GM23338 (cell line): ENCODE measurements around the gene HACD2. TPM values are rescaled to one million over a fixed set of nuclear protein-coding genes. Genes with fewer than 3 reads are reported as not detected.

ENCODE experiments used
- ATAC-seq: fragments of 200-7000 bp; cut with Tn5 transposase; 3 replicates; pipeline ENCODE4 v1.9.1; 2020
- DNase-seq: peaks from one replicate; pipeline ENCODE4 v3.0.0-alpha.2; 2015; ENCODE audit warnings: low spot score
- H2AFZ ChIP-seq: fragments of 200-600 bp; sonication (generic); 2 replicates; pipeline ENCODE4 v1.8.0; 2016; ENCODE audit warnings: antibody characterized with exemption, mild to moderate bottlenecking, moderate library complexity
- H3F3A ChIP-seq: fragments of 200-600 bp; sonication (generic); replicated peaks from 2 replicates; pipeline ENCODE4 v1.8.0; 2017; ENCODE audit warnings: antibody characterized with exemption, mixed run types, low read depth
- H3K27ac ChIP-seq: fragments of 200-600 bp; sonication (generic); 2 replicates; pipeline ENCODE4 v1.6.1; 2016; ENCODE audit warnings: low read depth
- H3K27me3 ChIP-seq: fragments of 200-600 bp; sonication (generic); 2 replicates; pipeline ENCODE4 v1.8.0; 2016; ENCODE audit warnings: mild to moderate bottlenecking, mixed run types, moderate library complexity; ENCODE audit not compliant: insufficient read depth
- H3K36me3 ChIP-seq: fragments of 200-600 bp; sonication (generic); 2 replicates; pipeline ENCODE4 v1.8.0; 2016; ENCODE audit warnings: mild to moderate bottlenecking; ENCODE audit not compliant: insufficient read depth
- H3K4me1 ChIP-seq: fragments of 200-600 bp; sonication (generic); 2 replicates; pipeline ENCODE4 v1.8.0; 2016; ENCODE audit warnings: mild to moderate bottlenecking, moderate library complexity; ENCODE audit not compliant: insufficient read depth
- H3K4me2 ChIP-seq: fragments of 200-600 bp; sonication (generic); 2 replicates; pipeline ENCODE4 v1.7.1; 2017; ENCODE audit warnings: mixed run types
- H3K4me3 ChIP-seq: fragments of 200-600 bp; sonication (generic); 2 replicates; pipeline ENCODE4 v1.6.1; 2016; ENCODE audit warnings: mixed run types
- H3K79me2 ChIP-seq: fragments of 200-600 bp; sonication (generic); replicated peaks from 2 replicates; pipeline ENCODE4 v1.8.0; 2017; ENCODE audit warnings: mild to moderate bottlenecking; ENCODE audit not compliant: insufficient read depth
- H3K9me2 ChIP-seq: fragments of 200-600 bp; sonication (generic); 2 replicates; pipeline ENCODE4 v1.8.0; 2017; ENCODE audit not compliant: insufficient read depth
- H4K20me1 ChIP-seq: fragments of 200-600 bp; sonication (generic); replicated peaks from 2 replicates; pipeline ENCODE4 v1.8.0; 2017; ENCODE audit warnings: mild to moderate bottlenecking; ENCODE audit not compliant: insufficient read depth
- H3K27ac Mint-ChIP-seq: 2 replicates; pipeline ENCODE4 v1.8.0; 2020; ENCODE audit warnings: inconsistent platforms, mild to moderate bottlenecking, moderate library complexity, mixed read lengths
- H3K27me3 Mint-ChIP-seq: 3 replicates; pipeline ENCODE4 v1.8.0; 2022; ENCODE audit warnings: low read depth, mild to moderate bottlenecking, moderate library complexity, mixed read lengths, inconsistent platforms; ENCODE audit not compliant: insufficient read depth, poor library complexity
- H3K36me3 Mint-ChIP-seq: 3 replicates; pipeline ENCODE4 v1.8.0; 2021; ENCODE audit warnings: low read depth, mild to moderate bottlenecking, inconsistent platforms, moderate library complexity, mixed read lengths
- H3K4me1 Mint-ChIP-seq: 3 replicates; pipeline ENCODE4 v1.8.0; 2020; ENCODE audit warnings: mild to moderate bottlenecking, inconsistent platforms, mixed read lengths
- H3K4me3 Mint-ChIP-seq: 3 replicates; pipeline ENCODE4 v1.8.0; 2021; ENCODE audit warnings: moderate library complexity, mild to moderate bottlenecking, inconsistent platforms, mixed read lengths
- H3K9me3 Mint-ChIP-seq: 3 replicates; pipeline ENCODE4 v1.8.0; 2020; ENCODE audit warnings: moderate library complexity, mild to moderate bottlenecking, inconsistent platforms, mixed read lengths
- ZNF114 ChIP-seq: fragments of 250-450 bp; sonication (Bioruptor Pico); IDR thresholded peaks from 2 replicates; pipeline ENCODE4 v1.5.0; 2020; ENCODE audit warnings: mild to moderate bottlenecking, moderate library complexity
- ZNF331 ChIP-seq: fragments of 250-450 bp; sonication (Bioruptor Pico); IDR thresholded peaks from 2 replicates; pipeline ENCODE4 v1.5.0; 2020; ENCODE audit warnings: low read depth, mild to moderate bottlenecking, moderate library complexity
- polyA plus RNA-seq: library from polyadenylated mRNA; unstranded; fragments of >200 nt; fragmentation: Nextera tagmentation; extraction: Ambion mirVana; gene quantifications from 2 replicates; pipeline ENCODE4 v1.2.1, GENCODE V29; 2016
- total RNA-seq: library from RNA; depleted of rRNA; stranded (reverse); fragments of >200 nt; shearing (Covaris generic); gene quantifications from 2 replicates; pipeline ENCODE4 v1.2.3, GENCODE V29; 2014
- TF ChIP-seq, protein P1 (sequence below): fragments of 250-450 bp; sonication (Bioruptor Pico); IDR thresholded peaks from 2 replicates; pipeline ENCODE4 v1.5.0; 2020; ENCODE audit warnings: mild to moderate bottlenecking, moderate library complexity

The HACD2 gene
- total and polyA plus RNA-seq, 2 experiments from 2014 or later = 13.4 to 31.5 TPM

DNA sequence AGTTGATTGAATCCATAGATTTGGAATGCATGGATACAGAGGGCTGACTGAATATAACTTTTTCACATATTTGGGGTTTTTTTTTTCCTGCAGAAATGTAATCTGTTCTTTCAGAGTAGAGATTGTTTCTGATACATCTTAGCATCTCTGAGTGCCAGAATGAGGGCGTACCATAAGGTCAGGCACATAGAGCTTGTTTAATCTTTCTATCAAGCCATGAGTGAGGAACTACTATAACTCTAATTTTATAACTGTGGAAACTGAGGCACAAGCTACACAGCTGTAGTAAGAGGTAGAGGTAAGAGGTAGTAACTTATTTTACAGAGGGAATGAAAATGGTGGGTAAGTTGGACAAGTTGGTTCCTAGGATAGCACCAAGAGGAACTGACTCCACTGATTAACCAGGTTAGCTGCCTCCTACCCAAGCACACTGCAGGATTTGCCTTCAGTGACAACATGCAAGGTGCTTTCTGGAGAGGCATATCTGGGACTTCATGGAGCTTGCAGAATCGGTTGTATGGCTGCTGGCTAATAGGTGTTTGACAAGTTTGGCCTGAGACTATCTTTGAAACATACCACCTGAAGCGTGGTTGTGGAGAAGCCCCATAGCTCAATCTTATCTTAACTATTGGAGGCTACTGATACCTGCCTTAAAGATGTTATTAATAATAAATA lies 23.5 kb upstream of the HACD2 start (continued):
- TF ChIP-seq, protein P1, sequence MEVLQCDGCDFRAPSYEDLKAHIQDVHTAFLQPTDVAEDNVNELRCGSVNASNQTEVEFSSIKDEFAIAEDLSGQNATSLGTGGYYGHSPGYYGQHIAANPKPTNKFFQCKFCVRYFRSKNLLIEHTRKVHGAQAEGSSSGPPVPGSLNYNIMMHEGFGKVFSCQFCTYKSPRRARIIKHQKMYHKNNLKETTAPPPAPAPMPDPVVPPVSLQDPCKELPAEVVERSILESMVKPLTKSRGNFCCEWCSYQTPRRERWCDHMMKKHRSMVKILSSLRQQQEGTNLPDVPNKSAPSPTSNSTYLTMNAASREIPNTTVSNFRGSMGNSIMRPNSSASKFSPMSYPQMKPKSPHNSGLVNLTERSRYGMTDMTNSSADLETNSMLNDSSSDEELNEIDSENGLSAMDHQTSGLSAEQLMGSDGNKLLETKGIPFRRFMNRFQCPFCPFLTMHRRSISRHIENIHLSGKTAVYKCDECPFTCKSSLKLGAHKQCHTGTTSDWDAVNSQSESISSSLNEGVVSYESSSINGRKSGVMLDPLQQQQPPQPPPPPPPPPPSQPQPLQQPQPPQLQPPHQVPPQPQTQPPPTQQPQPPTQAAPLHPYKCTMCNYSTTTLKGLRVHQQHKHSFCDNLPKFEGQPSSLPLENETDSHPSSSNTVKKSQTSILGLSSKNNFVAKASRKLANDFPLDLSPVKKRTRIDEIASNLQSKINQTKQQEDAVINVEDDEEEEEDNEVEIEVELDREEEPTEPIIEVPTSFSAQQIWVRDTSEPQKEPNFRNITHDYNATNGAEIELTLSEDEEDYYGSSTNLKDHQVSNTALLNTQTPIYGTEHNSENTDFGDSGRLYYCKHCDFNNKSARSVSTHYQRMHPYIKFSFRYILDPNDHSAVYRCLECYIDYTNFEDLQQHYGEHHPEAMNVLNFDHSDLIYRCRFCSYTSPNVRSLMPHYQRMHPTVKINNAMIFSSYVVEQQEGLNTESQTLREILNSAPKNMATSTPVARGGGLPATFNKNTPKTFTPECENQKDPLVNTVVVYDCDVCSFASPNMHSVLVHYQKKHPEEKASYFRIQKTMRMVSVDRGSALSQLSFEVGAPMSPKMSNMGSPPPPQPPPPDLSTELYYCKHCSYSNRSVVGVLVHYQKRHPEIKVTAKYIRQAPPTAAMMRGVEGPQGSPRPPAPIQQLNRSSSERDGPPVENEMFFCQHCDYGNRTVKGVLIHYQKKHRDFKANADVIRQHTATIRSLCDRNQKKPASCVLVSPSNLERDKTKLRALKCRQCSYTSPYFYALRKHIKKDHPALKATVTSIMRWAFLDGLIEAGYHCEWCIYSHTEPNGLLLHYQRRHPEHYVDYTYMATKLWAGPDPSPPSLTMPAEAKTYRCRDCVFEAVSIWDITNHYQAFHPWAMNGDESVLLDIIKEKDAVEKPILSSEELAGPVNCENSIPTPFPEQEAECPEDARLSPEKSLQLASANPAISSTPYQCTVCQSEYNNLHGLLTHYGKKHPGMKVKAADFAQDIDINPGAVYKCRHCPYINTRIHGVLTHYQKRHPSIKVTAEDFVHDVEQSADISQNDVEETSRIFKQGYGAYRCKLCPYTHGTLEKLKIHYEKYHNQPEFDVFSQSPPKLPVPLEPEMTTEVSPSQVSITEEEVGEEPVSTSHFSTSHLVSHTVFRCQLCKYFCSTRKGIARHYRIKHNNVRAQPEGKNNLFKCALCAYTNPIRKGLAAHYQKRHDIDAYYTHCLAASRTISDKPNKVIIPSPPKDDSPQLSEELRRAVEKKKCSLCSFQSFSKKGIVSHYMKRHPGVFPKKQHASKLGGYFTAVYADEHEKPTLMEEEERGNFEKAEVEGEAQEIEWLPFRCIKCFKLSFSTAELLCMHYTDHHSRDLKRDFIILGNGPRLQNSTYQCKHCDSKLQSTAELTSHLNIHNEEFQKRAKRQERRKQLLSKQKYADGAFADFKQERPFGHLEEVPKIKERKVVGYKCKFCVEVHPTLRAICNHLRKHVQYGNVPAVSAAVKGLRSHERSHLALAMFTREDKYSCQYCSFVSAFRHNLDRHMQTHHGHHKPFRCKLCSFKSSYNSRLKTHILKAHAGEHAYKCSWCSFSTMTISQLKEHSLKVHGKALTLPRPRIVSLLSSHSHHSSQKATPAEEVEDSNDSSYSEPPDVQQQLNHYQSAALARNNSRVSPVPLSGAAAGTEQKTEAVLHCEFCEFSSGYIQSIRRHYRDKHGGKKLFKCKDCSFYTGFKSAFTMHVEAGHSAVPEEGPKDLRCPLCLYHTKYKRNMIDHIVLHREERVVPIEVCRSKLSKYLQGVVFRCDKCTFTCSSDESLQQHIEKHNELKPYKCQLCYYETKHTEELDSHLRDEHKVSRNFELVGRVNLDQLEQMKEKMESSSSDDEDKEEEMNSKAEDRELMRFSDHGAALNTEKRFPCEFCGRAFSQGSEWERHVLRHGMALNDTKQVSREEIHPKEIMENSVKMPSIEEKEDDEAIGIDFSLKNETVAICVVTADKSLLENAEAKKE (CRISPR knock-in tag) = no peak
- TF ChIP-seq ZNF331 (CRISPR knock-in tag) = no peak

DNA sequence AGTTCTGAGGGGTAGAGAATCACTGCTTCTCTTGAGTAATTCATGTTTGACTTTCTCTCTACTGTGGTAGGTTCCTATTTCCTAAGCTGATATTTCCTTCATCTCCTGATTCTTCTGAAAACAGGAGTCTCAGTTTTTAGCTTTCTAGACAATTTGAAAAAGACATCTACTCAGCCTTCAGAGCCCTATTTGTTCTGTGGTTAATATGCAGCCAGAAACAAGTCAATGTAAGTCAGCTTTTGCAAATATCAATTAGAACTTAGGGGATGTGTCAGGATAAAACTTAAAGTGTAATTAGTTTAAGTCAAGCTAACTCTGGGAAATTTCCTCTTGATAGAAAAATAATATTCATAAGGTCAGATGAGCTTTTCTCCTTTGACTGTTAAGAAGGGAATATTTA lies 21.7 kb upstream of the HACD2 start:
- TF ChIP-seq ZNF114 (CRISPR knock-in tag) = no peak
- Histone ChIP-seq H3F3A (no peaks in the 10 kb centered on the region), H3K79me2 (no peaks in the 10 kb centered on the region), H3K4me3 (no peak overlapping the region), H2AFZ (no peak overlapping the region), H3K27ac (no peak overlapping the region), H3K27me3 (no peaks in the 10 kb centered on the region), H4K20me1 (0 out of 2 replicates have a peak, but pooled peaks cover 2% of the 10 kb centered on the region), H3K36me3 (peaks cover 2% of the 10 kb centered on the region; the same call in 1 of the 2 replicates), H3K9me2 (no peaks in the 10 kb centered on the region), H3K4me2 (no peak overlapping the region), H3K4me1 (no peaks in the 10 kb centered on the region)
- Mint-ChIP-seq H3K27me3 (no peaks in the 10 kb centered on the region), H3K27ac (no peak overlapping the region), H3K4me1 (peaks cover 5% of the 10 kb centered on the region; the same call in 1 of the 3 replicates), H3K36me3 (no peaks in the 10 kb centered on the region), H3K9me3 (no peaks in the 10 kb centered on the region), H3K4me3 (no peak overlapping the region)
- DNase-seq = no peak
- no peak for ATAC-seq
